ENCODE measurements around the gene TXLNA.
"Not testable (repeated sequence)": the region's sequence is repeated elsewhere in the genome, so short reads cannot be mapped to it uniquely, and the experiment has no call there.

The TXLNA gene

DNA sequence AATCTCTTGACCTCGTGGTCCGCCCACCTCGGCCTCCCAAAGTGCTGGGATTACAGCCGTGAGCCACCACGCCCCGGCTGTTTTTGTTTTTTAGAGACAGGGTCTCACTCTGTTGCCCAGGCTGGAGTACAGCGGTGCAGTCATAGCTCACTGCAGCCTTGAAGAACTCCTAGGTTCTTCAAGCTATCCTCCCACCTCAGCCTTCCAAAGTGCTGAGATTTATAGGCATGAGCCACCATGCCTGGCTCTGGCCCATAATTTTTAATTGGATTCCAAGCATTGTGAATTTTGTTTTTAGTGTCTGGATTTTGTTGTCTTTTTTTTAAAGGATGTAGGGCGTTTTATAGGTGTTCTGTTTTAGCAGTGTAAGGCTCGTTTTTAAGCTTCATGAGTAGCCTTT is 28.6 kb upstream of the TXLNA start:
- no peak for TF ChIP-seq CTCF (conservative IDR thresholded peaks at IDR 0.05; ENCODE audit: low read length)
- no peak overlapping the region for H3K4me3 ChIP-seq (ENCODE audit: low read length)

DNA sequence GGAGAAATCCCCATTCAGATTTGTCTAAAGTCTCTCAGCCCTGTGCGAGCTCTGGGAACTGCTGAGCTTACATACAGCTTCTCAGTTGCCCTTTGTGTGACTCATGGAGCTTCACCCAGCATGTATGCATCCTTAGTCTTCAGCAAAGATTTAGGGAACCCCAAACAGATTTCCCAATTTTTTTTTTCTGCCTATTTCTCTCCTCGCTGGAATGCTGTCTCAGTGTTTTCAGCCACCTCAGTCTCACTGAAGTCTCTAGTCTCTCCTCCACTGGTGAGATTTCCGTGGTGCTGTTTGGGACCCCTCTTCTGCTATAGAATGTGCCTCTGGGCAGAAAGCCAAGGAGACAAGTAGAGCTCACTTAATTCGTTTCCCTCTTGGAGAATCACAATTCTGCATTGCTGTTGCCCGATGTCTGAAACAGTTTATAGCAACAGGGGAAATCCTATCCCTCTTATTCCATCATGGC is 28.1 kb upstream of the TXLNA start:
- peak; percentile 71 for DNase-seq (ENCODE audit: low read depth)
- no peak for TF ChIP-seq CTCF (conservative IDR thresholded peaks at IDR 0.05; ENCODE audit: low read length)
- no peak overlapping the region for H3K4me3 ChIP-seq (ENCODE audit: low read length)

More for the DNA sequence above, 28.6 kb upstream of the TXLNA start:
- peak; percentile 25 for DNase-seq (ENCODE audit: low read depth)

DNA sequence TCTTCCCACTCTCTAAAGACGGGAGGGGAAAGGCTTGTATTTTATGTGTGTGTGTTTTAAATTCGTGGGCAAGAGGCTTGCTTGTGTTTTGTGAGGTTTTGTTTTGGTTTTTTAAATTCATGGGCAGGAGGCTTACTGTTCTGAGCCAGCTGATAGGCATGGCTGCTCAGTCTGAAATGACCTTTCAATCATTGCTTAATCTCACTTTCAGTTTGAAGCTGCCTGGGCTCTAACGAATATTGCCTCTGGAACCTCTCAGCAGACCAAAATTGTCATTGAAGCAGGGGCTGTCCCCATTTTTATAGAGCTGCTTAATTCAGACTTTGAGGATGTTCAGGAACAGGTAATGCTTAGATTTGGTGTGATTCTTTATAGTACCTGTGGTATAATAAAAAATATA is 20.3 kb upstream of the TXLNA start:
- TF ChIP-seq CTCF (conservative IDR thresholded peaks at IDR 0.05; ENCODE audit: low read length), result no peak
- no peak overlapping the region for H3K4me3 ChIP-seq (ENCODE audit: low read length)
- DNase-seq (ENCODE audit: low read depth), result no peak

DNA sequence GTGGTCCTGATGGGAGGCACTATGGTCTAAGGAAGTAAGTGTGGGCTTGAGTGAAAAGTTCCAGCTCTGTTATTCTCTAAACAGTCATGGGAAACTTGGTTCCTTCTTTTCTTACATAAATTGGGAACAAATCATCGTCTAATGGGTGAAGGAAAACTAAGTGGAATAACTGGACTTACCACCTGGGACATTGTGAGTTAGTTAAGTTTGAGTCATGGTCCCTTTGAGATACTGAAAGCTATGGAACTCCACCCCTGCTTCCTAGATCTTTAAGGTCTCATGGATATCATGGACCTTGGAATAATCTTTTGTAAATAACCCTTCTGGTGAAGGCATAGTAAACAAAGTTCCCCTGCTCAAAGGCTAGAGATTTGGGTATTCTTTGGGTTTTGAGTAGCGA is 16.1 kb upstream of the TXLNA start:
- no peak for DNase-seq (ENCODE audit: low read depth)
- no peak for TF ChIP-seq CTCF (conservative IDR thresholded peaks at IDR 0.05; ENCODE audit: low read length)
- H3K4me3 ChIP-seq (ENCODE audit: low read length), result no peak overlapping the region

DNA sequence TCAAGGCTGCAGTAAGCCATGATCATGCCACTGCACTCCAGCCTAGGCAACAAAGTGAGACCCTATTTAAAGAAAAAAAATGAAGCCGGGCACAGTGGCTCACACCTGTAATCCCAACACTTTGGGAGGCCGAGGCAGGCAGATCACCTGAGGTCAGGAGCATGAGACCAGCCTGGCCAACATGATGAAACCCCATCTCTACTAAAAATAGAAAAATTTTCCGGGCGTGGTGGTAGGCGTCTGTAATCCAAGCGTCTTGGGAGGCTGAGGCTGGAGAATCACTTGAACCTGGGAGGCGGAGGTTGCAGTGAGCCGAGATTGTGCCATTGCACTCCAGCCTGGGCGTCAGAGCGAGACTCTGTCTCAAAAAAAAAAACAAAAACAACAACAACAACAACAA is 13.8 kb upstream of the TXLNA start:
- DNase-seq (ENCODE audit: low read depth); H3K4me3 ChIP-seq (ENCODE audit: low read length): not testable (repeated sequence)

DNA sequence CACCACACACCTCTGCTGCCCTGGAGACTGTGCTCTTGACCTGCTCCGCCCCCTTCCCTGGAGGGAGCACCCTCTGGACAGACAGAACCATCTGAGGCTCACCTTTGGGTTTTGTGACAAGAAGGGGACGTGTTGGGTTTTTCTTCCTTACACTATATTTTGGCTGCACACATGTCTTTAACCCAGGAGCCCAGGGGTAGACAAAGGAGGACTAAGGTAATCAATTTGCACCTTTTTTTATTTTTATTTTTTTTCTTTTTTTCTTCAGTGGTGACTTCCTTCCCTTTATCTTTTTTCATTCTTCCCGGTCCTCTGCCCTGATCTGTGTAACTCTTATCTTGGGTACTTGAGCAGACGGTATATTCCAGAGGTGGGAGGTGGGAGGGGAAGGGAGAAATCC is 8.5 kb upstream of the TXLNA start:
- no peak overlapping the region for H3K4me3 ChIP-seq (ENCODE audit: low read length)
- TF ChIP-seq CTCF (conservative IDR thresholded peaks at IDR 0.05; ENCODE audit: low read length), result no peak
- DNase-seq (ENCODE audit: low read depth), result no peak

- TF ChIP-seq CTCF (conservative IDR thresholded peaks at IDR 0.05; ENCODE audit: low read length), result no peak
- peak; percentile 33 for DNase-seq (ENCODE audit: low read depth)
- H3K4me3 ChIP-seq (ENCODE audit: low read length), result no peak overlapping the region
Observed at GRCh38 chr1:32172621-32173245, 6.7 kb upstream of the TXLNA start.
